ENCODE data around the gene GSTM1.
A peak's percentile ranks its signal among the peaks of the same experiment; 100 is the strongest.

Gene GSTM1

GRCh38 chr1:109687641-109688499, at the start of gene GSTM1:
TSS of gene GSTM1 (plus strand) at chr1:109687817. CDS start at chr1:109687874, 57 bp downstream.
- H3K36me3 Mint-ChIP-seq (ENCODE audit: low read depth): peaks cover 10% of the 10 kb centered on the region

GRCh38 chr1:109639063-109639840, 48.4 kb upstream of the GSTM1 start:
- peaks cover 21% of the 10 kb centered on the region for H3K27me3 Mint-ChIP-seq (ENCODE audit: low read depth, poor library complexity)
- H3K36me3 Mint-ChIP-seq (ENCODE audit: low read depth): no peaks in the 10 kb centered on the region
- no peaks in the 10 kb centered on the region for H3K9me3 Mint-ChIP-seq

More at GRCh38 chr1:109687641-109688499, at the start of gene GSTM1:
- no peak for TF ChIP-seq CTCF (IDR thresholded peaks at IDR 0.05)
- H3K27me3 Mint-ChIP-seq (ENCODE audit: low read depth, poor library complexity): peaks cover 2% of the 10 kb centered on the region
- H3K27ac Mint-ChIP-seq: no peak within 1 kb of the TSS
- H3K9me3 Mint-ChIP-seq: peaks cover 5% of the 10 kb centered on the region
- H3K4me3 Mint-ChIP-seq: peak within 1 kb of the TSS; percentile 81
- DNase-seq: peak; percentile 69
- peaks cover 5% of the 10 kb centered on the region for H3K4me1 Mint-ChIP-seq

DNA sequence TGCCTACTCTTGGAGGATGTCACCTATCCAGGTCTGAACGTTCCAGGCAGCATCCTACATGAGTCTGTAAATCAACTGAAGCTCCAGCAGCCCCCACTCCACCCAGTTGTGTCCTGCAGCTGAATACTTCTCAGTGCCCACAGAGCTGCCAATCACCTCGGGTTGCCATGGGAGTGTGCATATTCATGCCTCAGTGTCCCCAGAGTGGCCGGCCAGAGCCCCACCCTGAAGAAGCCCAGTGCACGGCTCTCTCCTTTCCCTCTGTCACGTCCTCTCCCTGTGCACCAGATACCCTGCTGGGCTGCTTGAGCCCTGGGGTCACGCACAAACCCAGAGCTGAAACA, 47.8 kb upstream of the GSTM1 start:
- peaks cover 22% of the 10 kb centered on the region for H3K27me3 Mint-ChIP-seq (ENCODE audit: low read depth, poor library complexity)
- no peak for TF ChIP-seq CTCF (IDR thresholded peaks at IDR 0.05)
- DNase-seq: no peak
- H3K4me1 Mint-ChIP-seq: peaks cover 31% of the 10 kb centered on the region
- no peak overlapping the region for H3K27ac Mint-ChIP-seq
- peaks cover 3% of the 10 kb centered on the region for H3K9me3 Mint-ChIP-seq
- H3K4me3 Mint-ChIP-seq: no peak overlapping the region
- H3K36me3 Mint-ChIP-seq (ENCODE audit: low read depth): no peaks in the 10 kb centered on the region

More at GRCh38 chr1:109639063-109639840, 48.4 kb upstream of the GSTM1 start:
- Mint-ChIP-seq H3K4me3 (no peak overlapping the region), H3K4me1 (peaks cover 26% of the 10 kb centered on the region), H3K27ac (no peak overlapping the region)
- DNase-seq: no peak
- TF ChIP-seq CTCF (IDR thresholded peaks at IDR 0.05): no peak

DNA sequence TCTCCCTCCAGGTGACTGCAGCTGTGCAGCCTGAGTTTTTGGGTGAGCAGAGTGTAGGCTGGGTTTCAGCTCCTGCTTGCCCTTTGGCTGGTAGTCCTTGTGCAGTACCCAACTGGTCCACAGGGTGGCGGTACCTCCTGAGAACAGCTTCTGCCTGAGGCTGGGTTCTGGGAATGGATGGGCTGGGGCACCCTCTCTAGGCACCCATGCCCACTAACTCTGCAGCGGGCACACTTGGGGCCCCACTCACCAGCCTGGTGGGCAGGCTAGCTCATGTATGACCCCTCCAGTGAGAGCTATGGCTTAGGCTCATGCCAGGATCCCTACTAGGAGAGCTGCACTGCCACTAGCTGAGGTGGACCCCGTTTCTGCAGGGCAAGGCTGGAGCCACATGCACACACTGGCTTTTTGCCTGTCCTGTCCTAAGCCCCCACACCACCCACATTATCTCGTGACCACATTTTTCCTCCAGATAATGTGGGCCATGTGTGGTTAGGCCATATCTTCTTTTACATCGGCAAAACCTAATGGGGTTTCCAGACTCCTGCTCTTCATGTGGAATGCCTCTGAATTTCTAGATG, 47.2 kb upstream of the GSTM1 start:
- Mint-ChIP-seq H3K27me3 (ENCODE audit: low read depth, poor library complexity) (peaks cover 27% of the 10 kb centered on the region), H3K27ac (no peak overlapping the region), H3K4me1 (peaks cover 34% of the 10 kb centered on the region)

More for the DNA sequence above, 47.2 kb upstream of the GSTM1 start:
- no peak overlapping the region for H3K4me3 Mint-ChIP-seq
- DNase-seq: peak; percentile 96
- TF ChIP-seq CTCF (IDR thresholded peaks at IDR 0.05): peak; percentile 90
- no peaks in the 10 kb centered on the region for H3K36me3 Mint-ChIP-seq (ENCODE audit: low read depth)
- peaks cover 9% of the 10 kb centered on the region for H3K9me3 Mint-ChIP-seq
